Esophagus mucosa (tissue), 1 donor: Measurements from ENCODE around the gene PNKP. TPM values are rescaled to one million over a fixed set of nuclear protein-coding genes. Genes with fewer than 3 reads are reported as not detected.
"Not testable (repeated sequence)": the region's sequence is repeated elsewhere in the genome, so short reads cannot be mapped to it uniquely, and the experiment has no call there.

Experiments
- ATAC-seq: fragments of 200-7000 bp; cut with Tn5 transposase; one replicate; pipeline ENCODE4 v1.9.1; 2020
- total RNA-seq: library from RNA; stranded (reverse); gene quantifications from one replicate; pipeline ENCODE4 v1.2.4, GENCODE V29; 2023
- donor health status: DM: yes; HTN: yes; CAD: no.

PNKP gene
- total RNA-seq, 1 donor from 2014 or later: 29.2 TPM

DNA sequence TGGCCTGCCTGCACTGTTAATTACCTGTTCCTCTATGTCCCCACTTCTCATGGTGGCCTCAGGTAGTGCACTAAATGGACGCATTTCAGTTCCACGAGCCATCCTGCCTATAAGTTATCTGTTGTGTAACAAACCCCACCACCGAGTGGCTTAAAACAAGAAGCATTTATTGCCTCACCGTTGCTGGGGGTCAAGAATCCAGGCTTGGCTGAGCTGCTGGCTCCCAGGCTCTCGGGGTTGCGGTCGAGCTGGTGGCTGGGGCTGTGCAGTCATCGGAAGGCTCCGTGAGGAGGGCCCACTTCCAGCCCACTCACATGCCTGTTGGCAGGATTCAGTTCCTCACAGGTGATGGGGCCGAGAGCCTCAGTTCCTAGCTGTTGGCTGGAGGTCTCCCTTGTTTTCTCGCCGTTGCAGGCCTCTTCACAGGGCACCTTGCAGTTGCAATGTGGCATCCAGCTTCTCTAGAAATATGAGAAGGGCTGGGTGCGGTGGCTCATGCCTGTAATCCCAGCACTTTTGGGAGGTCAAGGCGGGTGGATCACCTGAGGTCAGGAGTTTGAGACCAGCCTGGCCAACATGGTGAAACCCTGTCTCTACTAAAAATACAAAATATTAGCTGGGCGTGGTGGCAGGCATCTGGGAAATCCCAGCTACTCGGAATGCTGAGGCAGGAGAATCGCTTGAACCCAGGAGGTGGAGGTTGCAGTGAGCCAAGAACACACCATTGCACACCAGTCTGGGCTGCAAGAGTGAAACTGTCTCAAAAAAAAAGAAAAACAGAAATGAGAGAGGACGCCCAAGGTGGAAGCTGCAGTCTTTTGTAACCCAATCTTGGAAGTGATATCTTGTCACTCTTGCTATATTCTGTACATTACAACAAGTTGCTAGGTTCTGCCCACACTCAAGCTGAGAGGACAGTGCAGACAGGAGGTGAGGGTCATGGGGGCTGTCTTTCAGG lies 23.0 kb downstream of the PNKP start:
- no peak for ATAC-seq

DNA sequence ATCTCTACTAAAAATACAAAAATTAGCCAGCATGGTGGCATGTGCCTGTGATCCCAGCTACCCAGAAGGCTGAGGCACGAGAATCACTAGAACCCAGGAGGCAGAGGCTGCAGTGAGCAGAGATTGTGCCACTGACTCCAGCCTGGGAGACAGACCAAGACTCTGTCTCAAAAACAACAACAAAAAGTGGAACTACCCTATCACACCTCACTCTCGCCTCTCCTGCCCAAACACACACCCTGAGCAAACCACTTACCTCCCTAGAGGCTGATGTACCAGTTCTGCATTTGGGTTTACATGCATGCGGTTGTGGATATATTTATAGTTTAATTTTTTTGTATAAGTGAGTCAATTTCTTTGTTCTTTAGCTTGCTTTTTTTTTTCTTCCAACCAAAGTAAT lies 24.1 kb downstream of the PNKP start:
- peak; percentile 28 for ATAC-seq

DNA sequence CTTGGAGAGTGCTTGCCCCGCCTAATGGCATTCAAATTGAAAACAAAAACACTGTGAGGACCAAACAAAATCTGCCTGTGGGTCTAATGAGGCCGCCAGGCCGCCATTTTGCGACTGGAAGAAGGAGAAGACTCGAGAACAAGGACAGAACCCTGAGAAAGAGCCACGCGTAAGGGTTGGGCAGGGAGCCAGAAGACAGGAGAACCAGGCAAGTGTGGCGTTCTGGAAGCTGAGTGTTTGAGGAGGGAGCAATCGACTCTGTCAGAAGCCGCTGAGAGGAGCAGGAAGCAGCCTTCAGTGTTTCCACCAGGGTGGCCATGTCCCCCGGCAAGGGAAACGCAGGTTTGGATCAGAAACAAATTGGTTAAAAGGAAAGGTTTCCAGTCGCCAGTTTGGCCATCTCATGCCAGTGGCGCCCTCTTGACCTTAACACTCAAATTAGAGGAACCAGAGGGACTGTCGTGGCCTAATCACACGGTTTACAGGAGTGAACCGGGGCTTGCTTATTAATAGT lies 26.6 kb downstream of the PNKP start:
- ATAC-seq: no peak

- ATAC-seq: no peak
Measured at GRCh38 chr19:49840321-49840720, 27.1 kb downstream of the PNKP start.

GRCh38 chr19:49839713-49840112 lies 27.7 kb downstream of the PNKP start:
- ATAC-seq: no peak

GRCh38 chr19:49838885-49839588 lies 28.3 kb downstream of the PNKP start:
- ATAC-seq: no peak

DNA sequence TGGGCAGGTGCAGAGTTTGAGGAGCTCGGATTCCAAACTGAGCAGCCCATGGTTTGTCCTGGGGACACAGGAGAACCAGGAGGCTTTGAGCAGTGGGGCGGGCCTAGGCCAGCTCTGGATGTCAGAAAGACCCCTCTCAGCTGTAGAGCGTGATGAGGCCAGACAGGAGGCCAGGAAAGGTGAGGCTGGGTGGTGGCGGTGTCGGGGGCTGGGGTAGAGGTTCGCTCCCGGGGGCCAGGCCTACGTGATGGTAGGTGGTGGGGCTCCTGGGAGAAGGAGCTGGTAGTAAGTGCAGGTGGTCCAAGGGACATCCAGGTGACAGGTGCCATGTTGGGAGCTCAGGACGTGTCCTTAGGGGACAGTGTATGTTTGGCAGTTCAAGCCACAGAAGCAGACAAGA lies 30.0 kb downstream of the PNKP start:
- ATAC-seq: no peak

DNA sequence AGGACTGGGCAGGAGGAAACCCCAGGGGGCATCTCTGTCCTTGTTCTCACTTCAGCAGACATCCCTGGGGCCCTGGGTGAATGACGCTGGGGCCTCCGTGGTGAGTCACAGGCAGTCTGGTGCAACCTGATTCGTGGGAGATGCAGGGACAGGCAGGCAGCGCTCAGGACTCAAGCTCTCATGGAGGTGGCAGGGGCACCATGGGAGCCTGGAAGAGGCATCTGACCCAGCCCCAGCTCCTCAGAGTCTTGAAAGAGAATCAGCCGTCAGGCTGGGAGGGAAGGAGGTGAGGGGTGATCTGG lies 30.4 kb downstream of the PNKP start:
- no peak for ATAC-seq

- ATAC-seq: no peak
Measured at GRCh38 chr19:49836176-49837008, 31.0 kb downstream of the PNKP start.

DNA sequence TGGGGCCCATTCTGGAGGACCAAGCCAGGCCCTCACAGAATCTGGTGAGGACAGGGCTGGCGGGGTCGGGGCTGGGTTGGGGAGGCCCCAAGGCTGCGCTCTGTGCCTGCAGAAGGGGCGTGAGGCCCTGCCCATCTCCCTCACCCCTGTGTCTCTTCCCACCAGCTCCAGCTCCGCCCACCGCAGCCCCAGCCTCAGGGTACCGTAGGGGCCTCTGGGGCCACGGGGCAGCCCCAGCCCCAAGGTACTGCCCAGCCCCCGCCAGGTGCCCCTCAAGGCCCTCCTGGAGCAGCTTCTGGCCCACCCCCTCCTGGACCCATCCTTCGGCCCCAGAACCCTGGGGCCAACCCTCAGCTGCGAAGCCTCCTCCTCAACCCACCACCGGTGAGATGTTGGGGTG lies 31.8 kb downstream of the PNKP start:
- ATAC-seq: no peak

DNA sequence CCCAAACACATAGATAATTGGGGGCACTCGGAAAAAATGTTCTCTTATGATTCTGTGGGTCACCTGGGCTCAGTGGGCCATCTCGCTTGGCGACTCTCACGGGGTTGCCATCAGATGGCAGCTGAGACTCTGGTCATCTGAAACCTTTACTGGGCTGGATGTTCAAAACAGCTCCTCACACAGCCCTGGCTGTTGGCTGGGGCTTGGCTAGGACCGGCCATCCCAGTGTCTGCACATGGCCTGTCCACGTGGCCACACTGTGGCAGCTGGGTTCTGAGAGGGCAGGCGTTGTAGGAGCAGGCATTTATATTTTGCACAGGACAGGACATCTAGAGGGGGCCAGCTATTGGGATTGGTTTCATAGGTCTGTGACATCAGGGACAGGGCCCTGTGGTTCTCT lies 33.8 kb downstream of the PNKP start:
- ATAC-seq: no peak

DNA sequence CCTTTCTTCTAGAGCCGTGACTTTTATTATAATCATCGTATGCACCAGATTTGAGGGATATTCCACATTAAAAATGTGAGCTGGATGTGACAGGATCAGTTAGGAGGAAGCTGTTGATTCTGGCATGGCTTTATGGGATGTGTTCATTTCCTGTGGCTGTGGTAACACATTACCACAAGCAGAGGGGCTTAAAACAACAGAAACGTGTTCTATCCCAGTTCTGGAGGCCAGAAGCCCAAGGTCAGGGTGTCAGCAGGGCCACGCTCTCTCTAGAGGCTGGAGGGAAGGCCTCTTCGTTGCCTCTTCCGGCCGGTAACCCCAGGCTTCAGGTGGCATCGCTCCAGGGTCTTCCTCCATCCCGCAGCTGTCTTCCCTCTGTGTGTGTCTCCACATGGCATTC lies 34.8 kb downstream of the PNKP start:
- no peak for ATAC-seq

DNA sequence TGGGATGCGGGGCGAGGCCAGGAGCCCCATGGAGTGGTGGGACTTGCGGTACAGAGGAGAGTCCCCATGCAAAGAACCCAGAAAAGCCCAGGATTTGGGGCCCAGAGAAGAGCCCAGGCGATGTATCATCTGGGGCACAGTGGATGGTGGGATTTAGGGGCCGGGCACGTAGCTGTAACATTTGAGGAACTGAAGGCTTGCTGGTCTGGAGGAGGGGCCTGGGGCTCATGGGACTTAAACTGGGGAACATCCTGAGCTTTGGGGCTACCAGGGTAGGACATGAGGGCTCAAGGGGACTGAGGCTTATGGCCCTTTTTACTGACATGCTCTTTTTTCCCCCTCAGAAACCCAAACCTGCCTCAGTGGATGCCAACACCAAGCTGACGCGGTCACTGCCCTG lies 35.8 kb downstream of the PNKP start:
- ATAC-seq: no peak

GRCh38 chr19:49830766-49831165 lies 36.6 kb downstream of the PNKP start:
- no peak for ATAC-seq

DNA sequence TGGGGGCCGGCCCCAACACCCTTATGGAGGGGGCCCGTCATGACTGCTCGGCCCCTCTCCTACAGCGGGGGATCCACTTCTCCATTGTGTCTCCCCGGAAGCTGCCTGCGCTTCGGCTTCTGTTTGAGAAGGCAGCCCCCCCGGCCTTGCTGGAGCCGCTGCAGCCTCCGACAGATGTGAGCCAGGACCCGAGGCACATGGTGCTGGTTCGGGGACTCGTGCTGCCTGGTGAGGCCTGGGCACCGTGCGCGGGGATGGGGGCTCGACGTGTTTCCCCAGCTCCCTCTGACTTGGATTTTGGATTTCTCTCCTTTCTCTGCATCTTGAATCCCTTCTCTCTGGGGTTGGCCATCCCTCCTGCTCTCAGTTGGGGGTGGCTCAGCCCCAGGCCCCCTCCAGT lies 37.7 kb downstream of the PNKP start:
- ATAC-seq: no peak

- ATAC-seq: no peak
Measured at GRCh38 chr19:49829200-49829599, 38.2 kb downstream of the PNKP start.

- ATAC-seq: no peak
Measured at GRCh38 chr19:49827034-49827433, 40.3 kb downstream of the PNKP start.

GRCh38 chr19:49824662-49825061 lies 42.7 kb downstream of the PNKP start:
- no peak for ATAC-seq

DNA sequence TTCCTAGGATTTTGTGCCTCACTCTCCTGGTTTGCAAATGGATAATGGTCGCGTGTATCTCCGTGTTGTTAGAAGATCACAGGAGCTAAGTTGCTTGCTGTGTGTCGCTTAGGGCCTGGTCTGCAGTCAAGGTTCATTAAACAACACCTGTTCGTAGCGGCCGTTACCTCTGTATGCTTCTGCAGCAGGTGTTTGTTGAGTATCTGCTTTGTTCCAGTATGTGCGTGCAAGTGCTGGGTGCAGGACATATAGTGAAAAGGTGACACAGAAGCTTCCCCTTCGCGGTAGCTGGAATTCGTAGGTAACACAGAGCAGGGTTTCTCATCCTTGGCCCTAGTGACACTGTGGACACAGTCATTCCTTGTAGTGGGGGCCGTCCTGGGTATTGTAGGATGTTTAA lies 43.9 kb downstream of the PNKP start:
- no peak for ATAC-seq

DNA sequence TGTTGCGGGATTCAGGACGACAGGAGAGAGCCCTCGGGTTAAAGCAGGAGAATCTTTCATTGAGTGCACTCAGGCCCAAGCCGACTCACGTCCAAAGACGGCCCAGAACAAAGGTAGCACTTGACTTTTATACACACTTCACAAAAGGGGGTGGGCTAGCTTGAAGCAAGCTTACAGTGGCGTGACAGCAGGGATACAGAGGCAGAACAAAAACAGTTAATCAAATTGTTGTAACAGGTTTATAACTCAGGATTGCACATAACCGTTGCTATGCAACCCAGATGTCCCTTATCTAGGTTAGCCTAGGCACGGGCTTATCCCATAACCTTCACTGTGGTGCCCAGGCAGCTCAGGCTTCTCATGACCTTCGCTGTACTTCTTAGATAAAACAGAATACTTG lies 47.3 kb downstream of the PNKP start:
- no peak for ATAC-seq

DNA sequence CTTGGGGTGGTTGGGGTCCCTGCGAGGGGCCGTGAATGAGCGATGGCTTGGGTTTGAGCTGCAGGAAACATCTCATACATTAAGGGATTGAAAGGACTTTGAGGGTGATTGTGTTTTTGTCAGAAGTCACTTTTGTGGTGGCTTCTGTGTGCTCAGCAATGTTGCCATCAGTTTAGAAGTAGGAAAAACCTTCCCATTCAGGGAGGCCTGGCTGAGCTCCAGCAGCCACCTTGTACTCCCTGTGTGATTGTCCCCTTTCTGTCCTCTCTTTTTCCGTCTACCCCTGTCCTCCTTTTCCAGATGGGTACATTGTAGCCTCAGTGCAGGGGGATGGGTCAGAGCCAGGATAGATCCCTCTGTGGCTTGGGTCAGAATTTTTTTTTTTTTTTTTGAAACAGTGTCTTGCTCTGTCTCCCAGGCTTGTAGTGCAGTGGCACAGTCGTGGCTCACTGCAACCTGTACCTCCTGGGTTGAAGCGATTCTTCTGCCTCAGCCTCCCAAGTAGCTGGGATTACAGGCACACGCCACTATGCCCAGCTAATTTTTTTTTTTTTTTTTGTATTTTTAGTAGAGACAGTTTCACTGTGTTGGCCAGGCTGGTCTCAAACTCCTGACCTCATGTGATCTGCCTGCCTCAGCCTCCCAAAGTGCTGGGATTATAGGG lies 47.8 kb downstream of the PNKP start:
- ATAC-seq: not testable (repeated sequence)

- ATAC-seq: no peak
Measured at GRCh38 chr19:49818649-49819370, 48.6 kb downstream of the PNKP start.
